HUES64 (cell line): ENCODE data around the gene NBPF8.
"Not testable (repeated sequence)": the region's sequence is repeated elsewhere in the genome, so short reads cannot be mapped to it uniquely, and the experiment has no call there.

Source experiments
- H3K27ac ChIP-seq: 2 replicates; pipeline ENCODE4 v1.7.0; 2013; ENCODE audit warnings: low read depth, low read length, inconsistent platforms
- H3K27me3 ChIP-seq: 2 replicates; pipeline ENCODE4 v1.6.1; 2013; ENCODE audit warnings: mild to moderate bottlenecking, low read length; ENCODE audit not compliant: insufficient read depth
- H3K36me3 ChIP-seq: 2 replicates; pipeline ENCODE4 v1.6.1; 2013; ENCODE audit warnings: mild to moderate bottlenecking, low read length; ENCODE audit not compliant: insufficient read depth
- H3K4me1 ChIP-seq: 2 replicates; pipeline ENCODE4 v1.6.1; 2013; ENCODE audit warnings: mild to moderate bottlenecking, low read length, moderate library complexity; ENCODE audit not compliant: insufficient read depth
- H3K4me3 ChIP-seq: 2 replicates; pipeline ENCODE4 v1.5.1; 2013; ENCODE audit warnings: mild to moderate bottlenecking, low read length, moderate library complexity
- H3K9ac ChIP-seq: 2 replicates; pipeline ENCODE4 v1.6.1; 2013; ENCODE audit warnings: mild to moderate bottlenecking, low read depth, low read length
- H3K9me3 ChIP-seq: 2 replicates; pipeline ENCODE4 v1.6.1; 2013; ENCODE audit warnings: low read depth, low read length; ENCODE audit not compliant: insufficient read depth
- WGBS: fragments of 150-250, 120-280 bp; methylation state at CpG from one replicate; pipeline ENCODE4 v1.1.7; 2013; ENCODE audit warnings: missing lambda C conversion rate; 5-methylcytosine and 5-hydroxymethylcytosine counted together

The NBPF8 gene

GRCh38 chr1:120431626-120432025 lies 16.8 kb downstream of the NBPF8 start:
- H3K9ac ChIP-seq, H3K27ac ChIP-seq, H3K4me3 ChIP-seq, H3K9me3 ChIP-seq, H3K4me1 ChIP-seq, H3K27me3 ChIP-seq, H3K36me3 ChIP-seq: not testable (repeated sequence)
- no CpG with 5 or more reads among the region's 3 CpGs for WGBS

DNA sequence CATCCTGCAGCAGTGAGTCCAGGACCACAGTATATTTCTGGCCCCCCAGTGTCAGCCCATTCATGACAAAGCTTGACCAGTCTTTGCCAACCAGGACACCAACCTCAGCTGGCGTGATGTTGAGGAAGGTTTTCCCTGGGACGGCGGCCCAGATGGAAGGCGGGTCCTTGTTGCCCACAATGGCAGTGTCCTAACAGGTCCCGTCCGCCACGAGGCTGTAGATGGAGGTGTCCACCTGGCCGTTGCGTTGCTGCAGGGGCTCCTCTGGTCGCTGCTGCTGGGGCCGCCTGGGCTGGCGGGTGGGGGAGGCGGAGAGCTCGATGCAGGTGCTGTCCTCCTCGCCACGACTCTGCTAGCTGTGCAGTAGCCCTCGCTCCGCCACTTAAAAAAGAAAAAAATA lies 19.0 kb downstream of the NBPF8 start:
- 95% methylated on average over 8 of the region's 18 CpGs for WGBS
- H3K36me3 ChIP-seq, H3K4me1 ChIP-seq, H3K27me3 ChIP-seq, H3K9me3 ChIP-seq, H3K27ac ChIP-seq, H3K4me3 ChIP-seq, H3K9ac ChIP-seq: not testable (repeated sequence)

DNA sequence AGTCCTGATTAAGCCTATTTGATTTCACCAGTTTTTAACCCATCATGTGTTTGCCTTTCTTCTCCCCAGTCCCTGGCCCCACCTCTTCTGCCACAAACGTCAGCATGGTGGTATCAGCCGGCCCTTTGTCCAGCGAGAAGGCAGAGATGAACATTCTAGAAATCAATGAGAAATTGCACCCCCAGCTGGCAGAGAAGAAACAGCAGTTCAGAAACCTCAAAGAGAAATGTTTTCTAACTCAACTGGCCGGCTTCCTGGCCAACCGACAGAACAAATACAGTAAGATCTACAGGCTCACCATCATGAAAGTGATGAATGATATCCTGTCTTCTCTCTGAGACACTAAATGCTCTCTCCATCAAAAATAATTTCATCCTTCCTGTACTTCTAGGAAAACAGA lies 34.3 kb downstream of the NBPF8 start:
- not testable (repeated sequence) for H3K9ac ChIP-seq, H3K36me3 ChIP-seq, H3K9me3 ChIP-seq, H3K4me3 ChIP-seq, H3K4me1 ChIP-seq, H3K27me3 ChIP-seq, H3K27ac ChIP-seq
- 44% methylated on average over 2 of the region's 5 CpGs for whole genome bisulfite sequencing
